ENCODE data around the gene ANO4.

ANO4 gene

DNA sequence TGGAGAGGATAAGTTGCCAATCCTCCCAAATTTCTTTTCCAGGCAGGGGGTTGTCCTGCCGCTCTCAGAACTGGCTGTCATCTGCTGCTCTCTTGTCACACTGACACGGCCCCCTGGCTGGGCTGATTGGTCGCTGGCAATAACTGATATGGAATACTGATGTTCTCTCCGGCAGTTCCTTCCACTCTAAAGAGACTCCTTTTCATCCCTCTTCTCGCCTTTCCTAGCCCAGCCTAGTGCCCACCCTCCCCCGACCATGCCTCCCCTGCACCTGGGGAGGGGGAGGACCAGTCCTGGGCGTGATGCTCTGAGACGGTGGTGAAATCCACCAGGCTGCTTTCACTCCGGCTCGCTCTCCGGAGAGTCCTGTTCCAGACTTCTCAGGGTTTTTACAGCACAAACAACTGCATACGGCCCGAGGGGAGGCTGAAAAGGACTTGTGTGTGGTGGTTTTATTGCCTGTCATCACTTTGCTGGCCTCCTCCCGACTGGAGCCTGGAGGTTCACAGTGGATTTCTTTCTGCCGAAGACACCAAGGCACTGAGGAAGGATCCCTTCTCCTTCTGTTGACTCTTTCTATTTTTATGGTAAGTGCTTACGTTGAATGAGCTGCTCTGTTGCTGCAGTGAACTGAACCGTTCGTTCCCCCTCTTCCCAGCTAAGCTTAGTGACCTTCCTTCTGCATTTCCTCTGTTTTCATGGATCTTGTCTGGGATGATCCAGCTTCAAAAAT lies at the start of gene ANO4:
Gene ANO4, plus strand, starts transcription at position 336 of the 733 bp plus-strand sequence. CDS start 107,010 bp downstream, outside the sequence.
- no peak within 1 kb of the TSS for H3K27ac ChIP-seq
- H3K4me3 ChIP-seq = no peak within 1 kb of the TSS

DNA sequence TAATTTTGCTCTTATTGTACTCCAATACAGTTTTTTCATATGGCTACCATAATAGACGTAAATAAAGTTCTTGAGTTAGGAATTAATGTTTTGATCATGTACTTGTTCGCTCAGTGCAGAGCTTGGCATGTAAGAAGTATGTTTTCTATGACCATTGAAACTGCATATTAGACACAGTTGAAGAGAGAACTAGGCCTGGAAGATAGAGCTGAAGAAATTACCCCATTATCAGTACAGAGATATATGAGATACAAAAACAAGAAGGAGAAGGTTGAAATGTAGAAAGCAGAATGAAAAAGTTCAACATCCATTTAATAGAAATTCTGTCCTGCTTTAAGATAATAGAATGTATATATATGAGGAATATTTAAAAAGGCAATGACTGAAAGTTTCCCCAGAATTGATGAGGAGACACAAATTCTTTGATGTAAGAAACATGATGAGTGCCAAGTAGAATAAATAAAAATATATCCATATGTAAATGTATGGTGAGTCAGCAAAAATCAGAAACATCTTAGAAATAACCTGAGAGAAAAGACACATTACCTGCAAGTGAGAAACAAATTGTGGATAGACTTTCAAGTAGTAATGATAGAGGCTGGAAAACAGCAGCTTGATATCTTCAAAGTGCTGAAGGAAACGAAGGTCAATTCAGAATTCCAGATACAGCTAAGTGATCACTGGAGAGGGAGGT lies 49.1 kb upstream of the ANO4 start:
- Histone ChIP-seq H3K4me3 (no peak overlapping the region), H3K27ac (no peak overlapping the region)

DNA sequence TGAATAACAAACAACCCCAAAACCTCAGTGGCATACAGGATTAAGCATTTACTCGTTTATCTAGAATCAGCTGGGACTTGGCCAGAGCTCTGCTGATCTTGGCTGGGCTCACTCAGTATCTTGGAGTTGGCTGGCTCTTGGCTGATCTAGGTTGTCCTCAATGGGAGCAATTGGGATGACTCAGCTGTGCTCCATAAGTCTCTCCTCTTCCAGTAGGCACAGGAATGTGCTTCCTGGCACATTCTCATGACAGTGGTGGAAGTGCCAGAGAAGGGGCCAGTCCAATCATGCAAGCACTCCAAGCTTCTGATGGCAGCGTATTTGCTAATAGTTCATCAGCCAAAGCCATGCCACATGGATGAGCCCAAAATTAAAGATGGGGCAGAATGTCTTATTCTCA lies 41.7 kb upstream of the ANO4 start:
- no peak overlapping the region for H3K27ac ChIP-seq
- no peak overlapping the region for H3K4me3 ChIP-seq

DNA sequence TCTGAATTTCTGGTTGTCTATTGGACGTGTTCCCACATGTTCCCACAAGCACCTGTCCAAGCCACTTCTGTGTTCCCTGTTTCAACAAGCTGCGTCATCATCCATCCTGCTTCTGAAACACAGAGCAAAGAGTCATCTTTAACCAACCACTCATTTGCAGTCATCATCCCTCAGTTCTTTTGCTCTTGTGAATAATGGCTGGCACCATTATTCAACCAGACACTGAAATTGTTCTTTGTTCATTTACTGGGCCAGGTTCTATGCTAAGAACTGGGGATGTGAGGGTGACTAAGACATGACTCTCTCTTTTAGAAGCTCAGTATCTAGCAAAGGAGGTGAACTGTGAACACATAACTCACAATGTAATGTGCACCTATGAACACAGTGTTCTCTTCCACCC lies 40.7 kb upstream of the ANO4 start:
- Histone ChIP-seq H3K27ac (no peak overlapping the region), H3K4me3 (no peak overlapping the region)

DNA sequence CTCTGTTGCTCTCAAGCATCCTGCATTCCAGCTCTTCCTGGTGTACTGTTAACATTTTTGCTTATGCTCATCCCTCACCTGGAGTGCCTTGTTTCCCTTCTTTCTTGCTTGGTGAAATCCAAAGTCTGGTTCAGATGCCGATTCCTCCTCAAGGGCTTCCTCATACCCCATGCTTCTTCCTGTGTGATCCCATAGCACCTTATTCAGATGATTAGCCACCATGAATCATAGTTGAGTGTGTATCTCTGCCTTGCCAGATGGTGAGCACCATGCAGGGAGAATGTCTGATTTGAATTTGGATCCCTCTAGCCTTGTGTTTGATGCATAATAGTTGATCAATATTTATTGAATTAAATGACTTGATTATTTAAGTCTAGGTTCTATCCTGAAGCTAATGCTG lies 39.4 kb upstream of the ANO4 start:
- Histone ChIP-seq H3K4me3 (no peak overlapping the region), H3K27ac (no peak overlapping the region)

- no peak overlapping the region for H3K4me3 ChIP-seq
- H3K27ac ChIP-seq = no peak overlapping the region
These were observed 36.5 kb upstream of the ANO4 start for GRCh38 chr12:100758083-100758482.

GRCh38 chr12:100767371-100767770 lies 27.2 kb upstream of the ANO4 start:
- Histone ChIP-seq H3K4me3 (no peak overlapping the region), H3K27ac (no peak overlapping the region)

DNA sequence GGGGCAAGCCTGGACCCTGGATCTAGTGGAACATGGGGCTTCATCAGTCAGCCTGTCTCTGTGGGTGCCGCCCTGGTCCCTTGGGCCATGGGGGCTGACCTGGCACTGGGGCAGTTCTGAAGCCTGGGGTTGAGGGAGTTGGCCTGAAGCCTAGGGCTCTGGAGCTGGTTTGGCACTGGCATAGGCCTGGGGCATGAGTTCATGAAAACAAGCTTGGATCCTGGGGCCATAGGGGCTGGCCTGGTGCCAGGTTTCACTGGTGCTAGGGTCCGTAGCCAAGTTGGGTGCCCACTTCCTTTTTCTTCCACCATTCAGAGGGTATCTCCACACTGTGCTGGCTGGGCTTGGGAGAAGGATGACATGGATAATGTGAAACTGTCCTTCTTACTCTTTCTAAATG lies 26.6 kb upstream of the ANO4 start:
- H3K27ac ChIP-seq = no peak overlapping the region
- H3K4me3 ChIP-seq = no peak overlapping the region

- Histone ChIP-seq H3K27ac (no peak overlapping the region), H3K4me3 (no peak overlapping the region)
These were observed 15.5 kb upstream of the ANO4 start for GRCh38 chr12:100778967-100779590.

DNA sequence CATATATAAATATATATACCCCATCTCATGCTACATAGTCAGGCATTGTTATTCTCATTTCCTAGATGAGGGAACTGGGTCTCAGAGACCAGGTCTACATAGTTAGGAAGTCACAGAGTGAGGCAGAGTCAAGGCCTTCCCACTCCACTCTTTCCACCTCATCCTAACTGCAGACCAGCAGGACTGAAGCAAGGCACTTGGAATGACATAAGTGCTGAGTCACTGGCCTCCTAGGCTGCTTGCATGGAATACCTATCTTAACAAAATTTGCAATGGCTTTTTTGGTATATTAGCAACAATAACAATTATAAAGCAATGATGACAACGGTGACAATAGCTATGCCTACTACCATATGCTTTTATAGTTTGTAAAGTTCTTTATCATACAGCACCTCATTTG lies 5.4 kb upstream of the ANO4 start:
- H3K27ac ChIP-seq = no peak overlapping the region

GRCh38 chr12:100789975-100790374 lies 4.6 kb upstream of the ANO4 start:
- Histone ChIP-seq H3K27ac (no peak overlapping the region), H3K4me3 (no peak overlapping the region)

More for the DNA sequence above, 5.4 kb upstream of the ANO4 start:
- H3K4me3 ChIP-seq = no peak overlapping the region

- Histone ChIP-seq H3K4me3 (no peak overlapping the region), H3K27ac (no peak overlapping the region)
These were observed 4.0 kb upstream of the ANO4 start for GRCh38 chr12:100790552-100790951.

DNA sequence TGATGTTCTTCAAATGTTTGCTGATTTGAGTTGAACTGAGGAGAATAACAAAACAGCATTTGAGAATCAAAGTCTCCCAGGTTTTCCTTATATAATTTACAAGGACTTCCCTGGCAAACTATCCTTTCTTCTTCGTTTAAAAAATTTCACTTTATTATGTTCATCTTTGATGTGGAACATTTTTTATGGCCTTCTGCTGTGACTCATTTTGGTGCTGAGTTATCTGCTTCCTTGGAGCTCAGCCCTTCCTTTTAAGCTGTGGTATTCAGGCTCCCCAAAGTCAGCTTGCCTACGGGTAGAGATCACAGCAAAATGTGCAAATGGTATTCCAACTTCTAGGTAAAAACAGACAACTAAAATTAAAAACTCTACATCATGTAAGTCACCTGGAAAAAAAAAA lies 1.4 kb upstream of the ANO4 start:
- H3K4me3 ChIP-seq = no peak overlapping the region
- H3K27ac ChIP-seq = no peak overlapping the region

- Histone ChIP-seq H3K27ac (no peak overlapping the region), H3K4me3 (no peak overlapping the region)
These were observed 711 bp downstream of the ANO4 start for GRCh38 chr12:100795174-100795799.

DNA sequence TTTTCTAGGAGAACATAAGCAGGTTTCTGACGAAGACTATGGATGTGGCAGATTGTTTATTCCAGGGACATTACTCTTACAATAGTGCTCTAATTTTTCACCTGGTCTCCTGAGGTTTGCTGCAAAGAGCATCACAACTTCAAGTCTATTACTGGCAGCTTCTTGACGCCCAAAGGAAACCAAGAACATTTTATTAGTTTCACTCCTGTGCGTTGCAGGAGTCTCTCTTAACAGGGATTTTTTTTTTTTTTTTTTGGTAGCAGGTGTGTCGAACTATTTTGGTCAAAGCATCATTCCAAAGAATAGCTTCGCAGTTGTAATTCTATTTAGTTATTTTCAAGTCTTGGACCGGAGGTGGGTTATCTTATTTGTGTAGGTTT lies 1.2 kb downstream of the ANO4 start:
- no peak overlapping the region for H3K4me3 ChIP-seq
- H3K27ac ChIP-seq = no peak overlapping the region

DNA sequence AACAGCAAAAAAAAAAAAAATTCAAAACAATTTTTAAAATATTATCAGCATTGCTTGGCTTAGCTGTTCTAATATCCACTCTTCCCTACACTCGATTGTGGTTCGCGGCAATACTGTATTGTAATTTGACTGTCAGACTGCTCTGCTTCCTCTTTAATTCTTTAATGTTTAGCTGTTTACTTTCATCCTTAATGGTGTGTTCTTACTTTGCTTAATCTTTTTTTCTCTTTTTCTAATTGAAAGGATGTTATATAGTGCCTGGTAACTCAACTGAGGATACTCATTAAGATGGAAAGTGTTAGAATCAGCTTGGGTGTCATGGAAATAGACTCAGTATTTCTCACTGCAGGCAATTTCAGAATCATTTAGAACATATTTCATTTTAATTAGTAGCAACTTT lies 2.0 kb downstream of the ANO4 start:
- Histone ChIP-seq H3K27ac (no peak overlapping the region), H3K4me3 (no peak overlapping the region)

GRCh38 chr12:100797246-100797645 lies 2.7 kb downstream of the ANO4 start:
- Histone ChIP-seq H3K27ac (no peak overlapping the region), H3K4me3 (no peak overlapping the region)

GRCh38 chr12:100797786-100798185 lies 3.2 kb downstream of the ANO4 start:
- Histone ChIP-seq H3K4me3 (no peak overlapping the region), H3K27ac (no peak overlapping the region)

GRCh38 chr12:100798286-100799160 lies 3.9 kb downstream of the ANO4 start:
- H3K27ac ChIP-seq = no peak overlapping the region
- no peak overlapping the region for H3K4me3 ChIP-seq

DNA sequence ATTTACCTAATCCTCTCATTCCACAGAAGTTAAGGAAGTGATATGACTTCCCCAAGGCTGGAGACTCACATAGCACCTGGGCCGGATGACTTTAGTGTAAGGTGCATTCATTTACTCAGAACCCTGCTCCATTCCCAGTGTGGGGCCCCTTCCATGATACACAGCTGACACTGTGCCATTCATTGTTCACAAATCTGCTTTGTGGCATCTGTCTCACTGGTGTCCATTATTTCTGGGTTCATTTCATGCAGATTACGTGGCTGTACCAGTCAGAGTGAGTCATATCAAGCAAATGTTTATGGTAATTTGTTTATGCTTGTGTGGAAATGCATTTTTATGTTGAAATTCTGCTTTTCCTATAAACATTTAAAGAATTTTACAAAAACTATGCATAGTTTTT lies 5.2 kb downstream of the ANO4 start:
- Histone ChIP-seq H3K4me3 (no peak overlapping the region), H3K27ac (no peak overlapping the region)
